ENCODE data around the gene ITGA2.

Gene ITGA2

GRCh38 chr5:53017794-53018391, 28.7 kb downstream of the ITGA2 start:
- DNase-seq (ENCODE audit: low spot score): no peak

- DNase-seq (ENCODE audit: low spot score): peak; percentile 47
Measured at GRCh38 chr5:53019320-53019719, 30.2 kb downstream of the ITGA2 start.

- no peak for DNase-seq (ENCODE audit: low spot score)
Measured at GRCh38 chr5:53022930-53023511, 33.9 kb downstream of the ITGA2 start.

GRCh38 chr5:53023969-53024368, 34.8 kb downstream of the ITGA2 start:
- peak; percentile 66 for DNase-seq (ENCODE audit: low spot score)

- DNase-seq (ENCODE audit: low spot score): no peak
Measured at GRCh38 chr5:53024535-53024934, 35.4 kb downstream of the ITGA2 start.

GRCh38 chr5:53025487-53025886, 36.3 kb downstream of the ITGA2 start:
- no peak for DNase-seq (ENCODE audit: low spot score)

GRCh38 chr5:53027913-53028312, 38.8 kb downstream of the ITGA2 start:
- no peak for DNase-seq (ENCODE audit: low spot score)

GRCh38 chr5:53029608-53030007, 40.5 kb downstream of the ITGA2 start:
- no peak for DNase-seq (ENCODE audit: low spot score)

GRCh38 chr5:53030893-53031292, 41.7 kb downstream of the ITGA2 start:
- no peak for DNase-seq (ENCODE audit: low spot score)

- DNase-seq (ENCODE audit: low spot score): peak; percentile 29
Measured at GRCh38 chr5:53031695-53032096, 42.5 kb downstream of the ITGA2 start.

GRCh38 chr5:53032188-53032587, 43.0 kb downstream of the ITGA2 start:
- no peak for DNase-seq (ENCODE audit: low spot score)

- no peak for DNase-seq (ENCODE audit: low spot score)
Measured at GRCh38 chr5:53034832-53035231, 45.7 kb downstream of the ITGA2 start.

- no peak for DNase-seq (ENCODE audit: low spot score)
Measured at GRCh38 chr5:53035868-53036381, 46.8 kb downstream of the ITGA2 start.

GRCh38 chr5:53037141-53037859, 48.1 kb downstream of the ITGA2 start:
- peak; percentile 73 for DNase-seq (ENCODE audit: low spot score)

- DNase-seq (ENCODE audit: low spot score): no peak
Measured at GRCh38 chr5:53038196-53038847, 49.2 kb downstream of the ITGA2 start.

GRCh38 chr5:53039855-53040254, 50.7 kb downstream of the ITGA2 start:
- DNase-seq (ENCODE audit: low spot score): no peak

- DNase-seq (ENCODE audit: low spot score): no peak
Measured at GRCh38 chr5:53041071-53041692, 52.0 kb downstream of the ITGA2 start.

- DNase-seq (ENCODE audit: low spot score): no peak
Measured at GRCh38 chr5:53041740-53042139, 52.6 kb downstream of the ITGA2 start.

GRCh38 chr5:53045263-53045662, 56.1 kb downstream of the ITGA2 start:
- DNase-seq (ENCODE audit: low spot score): no peak

- DNase-seq (ENCODE audit: low spot score): no peak
Measured at GRCh38 chr5:53048248-53048647, 59.1 kb downstream of the ITGA2 start.

- DNase-seq (ENCODE audit: low spot score): no peak
Measured at GRCh38 chr5:53052499-53052898, 63.3 kb downstream of the ITGA2 start.

- DNase-seq (ENCODE audit: low spot score): no peak
Measured at GRCh38 chr5:53053364-53053763, 64.2 kb downstream of the ITGA2 start.
